Kasumi-1 (cell line): ENCODE results near the gene HMBS.
"Not testable (repeated sequence)": the region's sequence is repeated elsewhere in the genome, so short reads cannot be mapped to it uniquely, and the experiment has no call there.

Experiments
- DNase-seq, 2 experiments: peaks; one replicate each; lab custom pipeline; 2025; lab: John Stamatoyannopoulos, UW

HMBS gene

DNA sequence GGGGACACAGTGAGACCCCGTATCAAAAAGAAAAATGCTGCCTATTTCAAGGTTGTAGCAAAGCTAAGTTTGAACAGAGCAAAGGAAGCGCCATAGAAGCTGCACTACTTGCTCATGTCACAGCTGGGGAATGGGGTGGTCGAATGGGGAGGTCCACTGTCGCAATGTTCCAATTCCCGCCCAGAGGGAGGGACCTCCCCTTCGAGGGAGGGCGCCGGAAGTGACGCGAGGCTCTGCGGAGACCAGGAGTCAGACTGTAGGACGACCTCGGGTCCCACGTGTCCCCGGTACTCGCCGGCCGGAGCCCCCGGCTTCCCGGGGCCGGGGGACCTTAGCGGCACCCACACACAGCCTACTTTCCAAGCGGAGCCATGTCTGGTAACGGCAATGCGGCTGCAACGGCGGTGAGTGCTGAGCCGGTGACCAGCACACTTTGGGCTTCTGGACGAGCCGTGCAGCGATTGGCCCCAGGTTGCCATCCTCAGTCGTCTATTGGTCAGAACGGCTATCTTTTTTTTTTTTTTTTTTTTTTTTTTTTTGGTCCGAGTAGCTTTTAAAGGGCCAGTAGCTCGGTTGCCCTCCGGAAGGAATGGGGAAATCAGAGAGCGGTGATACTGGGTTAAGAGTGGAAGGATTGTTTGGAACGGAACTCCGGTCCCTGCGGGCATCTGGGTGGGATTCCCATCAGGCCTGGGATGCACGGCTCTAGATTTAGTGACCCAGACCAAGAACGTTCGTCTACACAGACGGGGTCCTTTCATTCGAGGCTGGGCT lies at the start of gene HMBS:
Gene HMBS, plus strand, starts transcription at position 219 of the 774 bp plus-strand sequence. Its CDS starts 153 bp downstream, at position 372.
- peak; percentile 94 to 95 for DNase-seq

DNA sequence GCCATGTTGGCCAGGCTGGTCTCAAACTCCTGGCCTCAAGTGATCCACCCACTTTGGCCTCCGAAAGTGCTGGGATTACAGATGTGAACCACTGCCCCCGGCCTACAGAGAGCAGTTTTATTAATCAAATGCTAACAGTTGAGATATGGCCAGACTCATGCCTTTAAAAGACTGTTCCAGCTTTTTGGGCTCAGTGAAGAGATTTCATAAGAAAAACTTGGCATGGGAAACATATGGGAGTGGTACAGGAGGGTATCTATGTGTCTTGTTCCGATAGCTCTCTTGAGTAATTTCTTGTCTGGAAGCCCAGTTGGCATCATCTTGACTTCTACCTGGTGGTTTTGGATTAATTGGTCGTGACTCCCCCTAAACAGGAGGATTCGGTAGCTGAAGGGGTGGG lies 45.8 kb upstream of the HMBS start:
- no peak for DNase-seq

DNA sequence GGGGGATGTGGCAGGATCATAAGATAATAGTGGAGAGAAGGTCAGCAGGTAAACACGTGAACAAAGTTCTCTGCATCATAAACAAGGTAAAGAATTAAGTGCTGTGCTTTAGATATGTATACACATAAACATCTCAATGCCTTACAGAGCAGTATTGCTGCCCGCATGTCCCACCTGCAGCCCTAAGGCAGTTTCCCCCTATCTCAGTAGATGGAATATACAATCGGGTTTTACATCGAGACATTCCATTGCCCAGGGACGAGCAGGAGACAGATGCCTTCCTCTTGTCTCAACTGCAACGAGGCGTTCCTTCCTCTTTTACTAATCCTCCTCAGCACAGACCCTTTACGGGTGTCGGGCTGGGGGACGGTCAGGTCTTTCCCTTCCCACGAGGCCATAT lies 45.2 kb upstream of the HMBS start:
- not testable (repeated sequence) for DNase-seq

GRCh38 chr11:119041821-119042514 lies 42.7 kb upstream of the HMBS start:
- DNase-seq, result no peak

DNA sequence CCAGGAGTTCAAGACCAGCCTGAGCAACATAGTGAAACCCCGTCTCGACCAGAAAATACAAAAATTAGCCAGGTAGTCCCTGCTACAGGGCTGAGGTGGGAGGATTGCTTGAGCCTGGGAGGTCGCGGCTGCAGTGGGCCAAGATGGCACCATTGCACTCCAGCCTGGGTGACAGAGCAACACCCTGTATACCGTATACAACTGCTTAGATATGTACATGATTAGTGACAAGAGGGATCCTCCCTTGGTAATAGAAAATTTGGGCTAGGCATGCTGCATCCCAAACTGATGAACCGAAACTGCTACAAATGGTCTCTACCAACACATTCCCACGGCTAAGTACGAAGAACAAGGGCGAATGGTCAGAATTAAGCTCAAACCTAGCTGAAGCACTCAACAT lies 41.8 kb upstream of the HMBS start:
- DNase-seq, result no peak

- peak in 1 of 2 experiments; percentile 6 for DNase-seq
These were observed 40.0 kb upstream of the HMBS start for GRCh38 chr11:119044708-119045107.

- DNase-seq, result no peak
These were observed 38.2 kb upstream of the HMBS start for GRCh38 chr11:119046489-119046888.

DNA sequence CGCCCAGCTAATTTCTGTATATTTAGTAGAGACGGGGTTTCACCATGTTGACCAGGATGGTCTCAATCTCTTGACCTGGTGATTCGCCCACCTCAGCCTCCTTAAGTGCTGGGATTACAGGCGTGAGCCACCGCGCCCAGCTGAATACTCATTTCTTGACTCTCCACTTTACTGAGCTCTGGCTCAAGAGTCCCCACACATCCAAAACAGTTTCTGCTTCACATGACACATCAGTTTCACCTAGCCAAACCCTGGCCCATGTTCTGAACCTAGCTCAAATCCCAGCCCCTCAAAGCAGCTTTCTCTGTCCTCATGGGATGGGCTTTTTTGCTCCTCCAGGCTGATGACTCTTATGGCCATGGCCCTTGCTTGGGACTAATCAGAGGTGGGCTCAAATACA lies 37.5 kb upstream of the HMBS start:
- DNase-seq, result no peak

DNA sequence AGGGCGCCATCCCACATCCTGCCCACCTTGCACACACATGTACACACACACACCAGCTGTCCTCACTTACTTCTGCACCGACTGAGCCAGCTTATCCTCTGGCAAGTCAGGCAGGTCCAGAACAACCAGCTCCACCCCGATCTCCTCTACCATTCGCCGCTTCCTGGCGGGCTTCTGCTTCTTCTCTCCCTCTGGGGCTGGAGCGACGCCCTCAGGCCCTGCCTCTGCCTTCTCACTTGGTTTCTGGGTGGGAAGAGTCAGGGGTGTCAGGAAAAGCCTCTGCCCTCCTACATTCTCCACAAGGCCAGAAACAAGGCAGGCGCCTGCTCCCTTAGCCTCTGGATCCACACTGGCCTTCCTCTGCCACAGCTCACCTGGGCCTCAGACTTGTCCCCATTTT lies 36.0 kb upstream of the HMBS start:
- DNase-seq, result no peak

GRCh38 chr11:119049081-119049480 lies 35.6 kb upstream of the HMBS start:
- no peak for DNase-seq

- no peak for DNase-seq
These were observed 33.1 kb upstream of the HMBS start for GRCh38 chr11:119051440-119052162.

- no peak for DNase-seq
These were observed 32.4 kb upstream of the HMBS start for GRCh38 chr11:119052163-119052814.

GRCh38 chr11:119054418-119054817 lies 30.3 kb upstream of the HMBS start:
- no peak for DNase-seq

GRCh38 chr11:119055901-119056300 lies 28.8 kb upstream of the HMBS start:
- DNase-seq, result peak; percentile 63 to 76

- DNase-seq, result no peak
These were observed 28.2 kb upstream of the HMBS start for GRCh38 chr11:119056421-119056999.

- peak; percentile 94 for DNase-seq
These were observed 27.5 kb upstream of the HMBS start, which contains the start of gene HYOU1 for GRCh38 chr11:119057000-119057769. Gene HYOU1, minus strand, starts transcription at chr11:119057205. Its CDS starts 1,045 bp downstream, at chr11:119056160.

- not testable (repeated sequence) for DNase-seq
These were observed 25.6 kb upstream of the HMBS start for GRCh38 chr11:119059128-119059527.

DNA sequence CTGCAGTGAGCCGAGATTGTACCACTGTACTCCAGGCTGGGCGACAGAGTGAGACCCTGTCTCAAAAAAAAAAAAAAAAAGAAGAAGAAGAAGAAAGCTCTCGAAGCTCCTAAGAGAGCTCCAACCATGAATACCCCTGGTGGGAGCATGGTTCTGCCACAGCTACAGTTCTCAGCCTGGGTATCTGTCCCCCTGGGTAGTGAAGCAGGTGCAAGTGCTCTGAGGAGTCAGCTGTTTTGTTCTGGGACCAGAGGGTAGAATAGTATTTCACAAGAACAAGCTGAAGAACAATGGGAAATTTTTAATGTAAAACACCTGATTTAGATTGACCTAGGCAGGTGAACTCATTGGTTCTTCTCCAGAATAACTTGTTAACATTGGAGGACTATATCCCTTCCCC lies 23.4 kb upstream of the HMBS start:
- DNase-seq, result no peak

DNA sequence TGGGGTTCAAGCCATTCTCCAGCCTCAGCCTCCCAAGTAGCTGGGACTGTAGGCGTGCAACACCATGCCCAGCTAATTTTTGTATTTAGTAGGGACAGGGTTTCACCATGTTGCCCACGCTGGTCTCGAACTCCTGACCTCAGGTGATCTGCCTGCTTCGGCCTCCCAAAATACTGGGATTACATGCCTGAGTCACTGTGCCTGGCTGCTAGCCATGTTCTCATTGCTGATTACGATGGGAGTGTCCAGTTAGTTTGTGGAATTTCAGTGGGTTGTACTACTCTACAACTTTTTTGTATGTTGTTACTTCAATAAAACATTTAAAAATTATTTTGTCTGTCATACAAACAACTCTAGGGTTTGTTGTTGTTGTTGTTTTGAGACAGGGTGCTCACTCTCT lies 21.9 kb upstream of the HMBS start:
- no peak for DNase-seq

GRCh38 chr11:119065369-119065768 lies 19.3 kb upstream of the HMBS start:
- DNase-seq, result peak; percentile 77 to 83
